Stimulated activated CD8-positive, alpha-beta memory T cell treated with anti-CD3 and anti-CD28 coated beads, Interleukin-7, amount 100 ng/mL, for 4 hours (primary cell): ENCODE data around the gene KIF18A.
"Not testable (repeated sequence)": the region's sequence is repeated elsewhere in the genome, so short reads cannot be mapped to it uniquely, and the experiment has no call there.

ENCODE experiments used
- DNase-seq, 2 donors: peaks; one replicate each; pipeline ENCODE4 v3.0.0-alpha.2; 2020; ENCODE audit warnings: low read depth in 2 of 2

The KIF18A gene

GRCh38 chr11:28107750-28108618 lies at the start of gene KIF18A, which contains the start of gene METTL15:
KIF18A (minus strand) TSS chr11:28108156; CDS start chr11:28097947, 10,209 bp downstream.
METTL15 (plus strand) TSS chr11:28108388; CDS start chr11:28113335, 4,947 bp downstream.
- DNase-seq, result peak; percentile 92 to 95

- no peak for DNase-seq
These were observed 45.6 kb upstream of the KIF18A start for GRCh38 chr11:28153586-28153985.

GRCh38 chr11:28152743-28153142 lies 44.8 kb upstream of the KIF18A start:
- DNase-seq, result no peak

- DNase-seq, result no peak
These were observed 38.3 kb upstream of the KIF18A start for GRCh38 chr11:28146123-28146751.

- DNase-seq, result no peak
These were observed 36.9 kb upstream of the KIF18A start for GRCh38 chr11:28144808-28145207.

- DNase-seq, result no peak
These were observed 34.8 kb upstream of the KIF18A start for GRCh38 chr11:28142724-28143123.

GRCh38 chr11:28140689-28141455 lies 32.9 kb upstream of the KIF18A start:
- no peak for DNase-seq

GRCh38 chr11:28139841-28140415 lies 32.0 kb upstream of the KIF18A start:
- DNase-seq, result no peak

GRCh38 chr11:28137832-28138231 lies 29.9 kb upstream of the KIF18A start:
- DNase-seq, result no peak

- no peak for DNase-seq
These were observed 29.4 kb upstream of the KIF18A start for GRCh38 chr11:28137366-28137765.

- DNase-seq, result not testable (repeated sequence)
These were observed 28.2 kb upstream of the KIF18A start for GRCh38 chr11:28136157-28136556.

- no peak for DNase-seq
These were observed 25.2 kb upstream of the KIF18A start for GRCh38 chr11:28133146-28133545.

GRCh38 chr11:28132548-28132947 lies 24.6 kb upstream of the KIF18A start:
- no peak for DNase-seq

GRCh38 chr11:28123151-28123581 lies 15.2 kb upstream of the KIF18A start:
- DNase-seq, result no peak

- DNase-seq, result no peak
These were observed 9.8 kb upstream of the KIF18A start for GRCh38 chr11:28117712-28118111.

- no peak for DNase-seq
These were observed 6.8 kb upstream of the KIF18A start for GRCh38 chr11:28114731-28115130.

- DNase-seq, result no peak
These were observed 6.2 kb upstream of the KIF18A start for GRCh38 chr11:28114116-28114515.

- no peak for DNase-seq
These were observed 2.9 kb upstream of the KIF18A start for GRCh38 chr11:28110821-28111200.

GRCh38 chr11:28110108-28110820 lies 2.3 kb upstream of the KIF18A start:
- DNase-seq, result peak; percentile 31 to 38

- no peak for DNase-seq
These were observed 1.0 kb upstream of the KIF18A start for GRCh38 chr11:28108958-28109357.

- DNase-seq, result no peak
These were observed 686 bp downstream of the KIF18A start for GRCh38 chr11:28107191-28107749.
